Mesenchymal stem cell (in vitro differentiated cells and primary cell): ENCODE measurements around the gene TSPAN7.

Experiments used
- DNase-seq: peaks from one replicate; pipeline ENCODE4 v3.0.0-alpha.2; 2013
- H2AFZ ChIP-seq: one replicate; pipeline ENCODE4 v1.6.1; 2013; ENCODE audit warnings: low read depth, mild to moderate bottlenecking, control low read depth, inconsistent platforms, low read length, moderate library complexity
- H2AK5ac ChIP-seq: 2 replicates; pipeline ENCODE4 v1.6.1; 2013; ENCODE audit warnings: low read length, moderate library complexity, mild to moderate bottlenecking, inconsistent platforms; ENCODE audit not compliant: severe bottlenecking
- H2BK120ac ChIP-seq: one replicate; pipeline ENCODE4 v1.6.1; 2013; ENCODE audit warnings: low read depth, mild to moderate bottlenecking, inconsistent platforms, low read length, moderate library complexity
- H2BK12ac ChIP-seq, 2 experiments: one replicate each; pipeline ENCODE4 v1.6.1; 2013; ENCODE audit warnings: inconsistent platforms in 2 of 2, low read length in 2 of 2, mild to moderate bottlenecking in 2 of 2, moderate library complexity in 2 of 2, control low read depth in 1 of 2
- H2BK15ac ChIP-seq: one replicate; pipeline ENCODE4 v1.6.1; 2013; ENCODE audit warnings: mild to moderate bottlenecking, low read depth, inconsistent platforms; ENCODE audit not compliant: poor library complexity, severe bottlenecking
- H2BK5ac ChIP-seq: 2 replicates; pipeline ENCODE4 v1.6.1; 2013; ENCODE audit warnings: low read depth, mild to moderate bottlenecking, low read length, control low read depth, inconsistent platforms; ENCODE audit not compliant: poor library complexity, severe bottlenecking
- H3K14ac ChIP-seq, 2 experiments: one replicate each; pipeline ENCODE4 v1.6.1; 2013; ENCODE audit warnings: inconsistent platforms in 2 of 2, low read length in 2 of 2, control low read depth in 1 of 2, mild to moderate bottlenecking in 1 of 2, moderate library complexity in 1 of 2
- H3K18ac ChIP-seq, 2 experiments: one replicate each; pipeline ENCODE4 v1.6.1; 2013; ENCODE audit warnings: inconsistent platforms in 2 of 2, low read length in 2 of 2, control low read depth in 1 of 2, low read depth in 1 of 2, mild to moderate bottlenecking in 1 of 2
- H3K23ac ChIP-seq, 2 experiments: one replicate each; pipeline ENCODE4 v1.6.1; 2013; ENCODE audit warnings: inconsistent platforms in 2 of 2, low read length in 2 of 2, mild to moderate bottlenecking in 2 of 2, moderate library complexity in 2 of 2, control low read depth in 1 of 2
- H3K27ac ChIP-seq: 2 replicates; pipeline ENCODE4 v1.5.1; 2013; ENCODE audit warnings: mild to moderate bottlenecking, moderate library complexity, low read length, control low read depth, inconsistent platforms; ENCODE audit not compliant: poor library complexity, severe bottlenecking
- H3K27me3 ChIP-seq, 2 experiments: 2 replicates each; pipeline versions ENCODE4 v1.6.1 to v1.7.0; 2013; ENCODE audit warnings: low read length in 2 of 2, mild to moderate bottlenecking in 2 of 2, moderate library complexity in 2 of 2, control low read depth in 1 of 2, inconsistent platforms in 1 of 2; ENCODE audit not compliant: control insufficient read depth in 1 of 2, insufficient read depth in 1 of 2
- H3K36me3 ChIP-seq, 2 experiments: 2 replicates each; pipeline versions ENCODE4 v1.6.1 to v1.7.0; 2013; ENCODE audit warnings: low read length in 2 of 2, control low read depth in 1 of 2, inconsistent platforms in 1 of 2, low read depth in 1 of 2, mild to moderate bottlenecking in 1 of 2; ENCODE audit not compliant: insufficient read depth in 2 of 2, control insufficient read depth in 1 of 2
- H3K4ac ChIP-seq, 2 experiments: one replicate each; pipeline ENCODE4 v1.6.1; 2013; ENCODE audit warnings: inconsistent platforms in 2 of 2, low read length in 2 of 2, mild to moderate bottlenecking in 2 of 2, moderate library complexity in 2 of 2, control low read depth in 1 of 2, low read depth in 1 of 2
- H3K4me1 ChIP-seq: 2 replicates; pipeline ENCODE4 v1.6.1; 2013; ENCODE audit warnings: low read depth, low read length, control low read depth; ENCODE audit not compliant: control insufficient read depth, insufficient read depth
- H3K4me2 ChIP-seq: 2 replicates; pipeline ENCODE4 v1.6.1; 2013; ENCODE audit warnings: low read length, mild to moderate bottlenecking, inconsistent platforms; ENCODE audit not compliant: poor library complexity, severe bottlenecking
- H3K4me3 ChIP-seq, 2 experiments: 2 replicates each; pipeline versions ENCODE4 v1.5.1 to v1.7.0; 2013; ENCODE audit warnings: low read length in 2 of 2, mild to moderate bottlenecking in 2 of 2, control low read depth in 1 of 2, low read depth in 1 of 2; ENCODE audit not compliant: insufficient read depth in 1 of 2
- H3K79me1 ChIP-seq: replicated peaks from 2 replicates; pipeline ENCODE4 v1.6.1; 2013; ENCODE audit warnings: mild to moderate bottlenecking, control low read depth, low read length, inconsistent platforms; ENCODE audit not compliant: poor library complexity, severe bottlenecking
- H3K9ac ChIP-seq: 2 replicates; pipeline ENCODE4 v1.7.0; 2013; ENCODE audit warnings: mild to moderate bottlenecking, low read length, moderate library complexity
- H3K9me3 ChIP-seq: 2 replicates; pipeline ENCODE4 v1.7.0; 2013; ENCODE audit warnings: mild to moderate bottlenecking, low read length; ENCODE audit not compliant: control insufficient read depth
- H4K8ac ChIP-seq: one replicate; pipeline ENCODE4 v1.6.1; 2013; ENCODE audit warnings: inconsistent platforms, mild to moderate bottlenecking, low read length, moderate library complexity
- H4K91ac ChIP-seq: one replicate; pipeline ENCODE4 v1.6.1; 2013; ENCODE audit warnings: mild to moderate bottlenecking, low read length, inconsistent platforms
- WGBS: methylation state at CpG from one replicate; pipeline ENCODE4 v1.1.7; 2013; ENCODE audit warnings: mixed read lengths; 5-methylcytosine and 5-hydroxymethylcytosine counted together

TSPAN7 gene

GRCh38 chrX:38646129-38646528, 84.8 kb downstream of the TSPAN7 start:
- DNase-seq = no peak
- no peak overlapping the region for H4K91ac ChIP-seq
- no peak overlapping the region for H2BK15ac ChIP-seq
- H2AK5ac ChIP-seq = no peak overlapping the region
- no peaks in the 10 kb centered on the region for H3K36me3 ChIP-seq
- no peaks in the 10 kb centered on the region for H3K9me3 ChIP-seq
- no peak overlapping the region for H3K4ac ChIP-seq
- H4K8ac ChIP-seq = no peak overlapping the region
- H3K4me1 ChIP-seq = no peaks in the 10 kb centered on the region
- no peak overlapping the region for H2BK12ac ChIP-seq
- H3K4me3 ChIP-seq = no peak overlapping the region
- no peak overlapping the region for H2BK5ac ChIP-seq
- WGBS = 83% methylated on average over 2 of the region's 2 CpGs
- peaks cover 0 to 60% of the 10 kb centered on the region in 2 experiments for H3K27me3 ChIP-seq
- no peak overlapping the region for H2BK120ac ChIP-seq
- H3K23ac ChIP-seq = no peak overlapping the region
- no peaks in the 10 kb centered on the region for H3K79me1 ChIP-seq
- H3K14ac ChIP-seq = no peak overlapping the region
- H3K27ac ChIP-seq = no peak overlapping the region
- no peak overlapping the region for H3K18ac ChIP-seq
- no peak overlapping the region for H3K9ac ChIP-seq
- no peak overlapping the region for H2AFZ ChIP-seq
- no peak overlapping the region for H3K4me2 ChIP-seq

DNA sequence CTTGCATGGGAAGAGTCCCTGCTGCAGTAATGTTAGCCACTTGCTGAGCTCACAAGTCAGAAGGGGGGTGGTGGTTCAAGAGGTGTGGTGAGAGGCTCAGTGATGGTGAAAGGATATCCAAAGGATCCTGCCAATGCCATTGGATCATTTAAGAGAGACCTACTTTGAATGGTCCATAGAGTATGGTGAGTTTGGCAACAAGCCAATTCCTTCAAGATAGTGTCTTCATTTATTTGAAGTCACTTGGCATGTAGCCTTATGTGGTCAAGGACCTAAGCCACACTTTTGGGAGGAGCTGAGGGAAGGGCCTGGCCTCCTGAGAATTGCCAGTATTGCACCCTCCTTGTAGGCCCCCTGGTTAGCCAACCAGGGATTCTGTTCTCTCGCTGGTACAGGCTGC, 87.9 kb downstream of the TSPAN7 start:
- H3K14ac ChIP-seq = no peak overlapping the region
- H2AFZ ChIP-seq = no peak overlapping the region
- no peak overlapping the region for H4K8ac ChIP-seq
- H3K36me3 ChIP-seq = no peaks in the 10 kb centered on the region
- no peak overlapping the region for H2BK5ac ChIP-seq
- no peak overlapping the region for H4K91ac ChIP-seq
- no peak overlapping the region for H2BK15ac ChIP-seq
- H3K23ac ChIP-seq = no peak overlapping the region
- H3K4me1 ChIP-seq = no peaks in the 10 kb centered on the region
- 100% methylated on average over 1 of the region's 1 CpG for WGBS
- H3K79me1 ChIP-seq = no peaks in the 10 kb centered on the region
- no peak overlapping the region for H3K4ac ChIP-seq
- H3K27me3 ChIP-seq = peaks cover 0 to 42% of the 10 kb centered on the region in 2 experiments
- no peak overlapping the region for H3K18ac ChIP-seq
- no peak overlapping the region for H2BK12ac ChIP-seq
- H3K9me3 ChIP-seq = no peaks in the 10 kb centered on the region
- H3K9ac ChIP-seq = no peak overlapping the region
- no peak overlapping the region for H3K4me3 ChIP-seq
- DNase-seq = no peak
- H2BK120ac ChIP-seq = no peak overlapping the region
- no peak overlapping the region for H2AK5ac ChIP-seq
- H3K27ac ChIP-seq = no peak overlapping the region
- no peak overlapping the region for H3K4me2 ChIP-seq

- H4K8ac ChIP-seq = no peak overlapping the region
- H2BK120ac ChIP-seq = no peak overlapping the region
- no peaks in the 10 kb centered on the region for H3K4me1 ChIP-seq
- no peak overlapping the region for H3K27ac ChIP-seq
- H2AK5ac ChIP-seq = no peak overlapping the region
- H3K79me1 ChIP-seq = no peaks in the 10 kb centered on the region
- H3K9me3 ChIP-seq = no peaks in the 10 kb centered on the region
- no peak overlapping the region for H2AFZ ChIP-seq
- H2BK12ac ChIP-seq = no peak overlapping the region
- no peak for DNase-seq
- H3K9ac ChIP-seq = no peak overlapping the region
- no peaks in the 10 kb centered on the region for H3K36me3 ChIP-seq
- no peak overlapping the region for H3K23ac ChIP-seq
- H2BK15ac ChIP-seq = no peak overlapping the region
- no peak overlapping the region for H3K18ac ChIP-seq
- H3K4ac ChIP-seq = no peak overlapping the region
- no peak overlapping the region for H3K4me3 ChIP-seq
- H2BK5ac ChIP-seq = no peak overlapping the region
- peaks cover 0 to 39% of the 10 kb centered on the region in 2 experiments for H3K27me3 ChIP-seq
- H4K91ac ChIP-seq = no peak overlapping the region
- no peak overlapping the region for H3K14ac ChIP-seq
- WGBS = 94% methylated on average over 6 of the region's 6 CpGs
- no peak overlapping the region for H3K4me2 ChIP-seq
These were observed 88.6 kb downstream of the TSPAN7 start for GRCh38 chrX:38649674-38650647.

- Histone ChIP-seq H3K9me3 (no peaks in the 10 kb centered on the region), H3K4me1 (no peaks in the 10 kb centered on the region), H3K27ac (no peak overlapping the region), H2BK15ac (no peak overlapping the region), H3K4me3 (no peak overlapping the region), H4K91ac (no peak overlapping the region), H3K18ac (no peak overlapping the region), H3K4ac (no peak overlapping the region), H3K36me3 (no peaks in the 10 kb centered on the region), H2BK5ac (no peak overlapping the region), H2BK120ac (no peak overlapping the region), H2BK12ac (no peak overlapping the region), H3K79me1 (no peaks in the 10 kb centered on the region), H3K27me3 (peaks cover 0 to 34% of the 10 kb centered on the region in 2 experiments), H2AK5ac (no peak overlapping the region), H2AFZ (no peak overlapping the region), H3K4me2 (no peak overlapping the region), H3K23ac (no peak overlapping the region), H3K14ac (no peak overlapping the region), H3K9ac (no peak overlapping the region), H4K8ac (no peak overlapping the region)
- DNase-seq = no peak
- 100% methylated on average over 1 of the region's 2 CpGs for WGBS
These were observed 90.6 kb downstream of the TSPAN7 start for GRCh38 chrX:38651625-38652601.
